22Rv1 (cell line): ENCODE measurements around the gene GPN3.

Experiments used
- ZFX ChIP-seq: fragments of 450-650 bp; IDR thresholded peaks from 2 replicates; pipeline ENCODE4 v1.6.1; 2017; ENCODE audit warnings: antibody characterized with exemption, borderline replicate concordance
- TF ChIP-seq, protein P1 (sequence below): fragments of 450-650 bp; IDR thresholded peaks from 2 replicates; pipeline ENCODE4 v1.5.1; 2017; ENCODE audit warnings: mild to moderate bottlenecking

DNA sequence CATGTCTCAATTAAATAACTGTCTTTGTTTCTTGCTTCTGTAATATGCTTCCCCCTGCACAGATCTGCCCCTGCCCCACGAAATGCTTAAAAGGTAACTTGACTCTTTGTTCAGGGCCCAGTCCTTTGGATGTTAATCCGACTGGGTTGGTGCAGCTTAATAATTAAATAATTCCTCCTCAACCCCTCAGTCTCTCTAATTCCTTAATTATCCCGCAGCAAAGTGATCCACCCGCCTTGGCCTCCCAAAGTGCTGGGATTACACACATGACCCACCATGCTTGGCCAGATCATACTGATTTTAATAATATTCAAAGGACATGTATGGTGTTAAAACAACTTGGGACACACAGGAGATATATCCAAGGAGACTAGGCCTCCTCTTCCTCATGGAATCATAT is 46.4 kb downstream of the GPN3 start:
- TF ChIP-seq, protein P1, sequence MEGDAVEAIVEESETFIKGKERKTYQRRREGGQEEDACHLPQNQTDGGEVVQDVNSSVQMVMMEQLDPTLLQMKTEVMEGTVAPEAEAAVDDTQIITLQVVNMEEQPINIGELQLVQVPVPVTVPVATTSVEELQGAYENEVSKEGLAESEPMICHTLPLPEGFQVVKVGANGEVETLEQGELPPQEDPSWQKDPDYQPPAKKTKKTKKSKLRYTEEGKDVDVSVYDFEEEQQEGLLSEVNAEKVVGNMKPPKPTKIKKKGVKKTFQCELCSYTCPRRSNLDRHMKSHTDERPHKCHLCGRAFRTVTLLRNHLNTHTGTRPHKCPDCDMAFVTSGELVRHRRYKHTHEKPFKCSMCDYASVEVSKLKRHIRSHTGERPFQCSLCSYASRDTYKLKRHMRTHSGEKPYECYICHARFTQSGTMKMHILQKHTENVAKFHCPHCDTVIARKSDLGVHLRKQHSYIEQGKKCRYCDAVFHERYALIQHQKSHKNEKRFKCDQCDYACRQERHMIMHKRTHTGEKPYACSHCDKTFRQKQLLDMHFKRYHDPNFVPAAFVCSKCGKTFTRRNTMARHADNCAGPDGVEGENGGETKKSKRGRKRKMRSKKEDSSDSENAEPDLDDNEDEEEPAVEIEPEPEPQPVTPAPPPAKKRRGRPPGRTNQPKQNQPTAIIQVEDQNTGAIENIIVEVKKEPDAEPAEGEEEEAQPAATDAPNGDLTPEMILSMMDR, result no peak
- no peak for TF ChIP-seq ZFX
